IMR-90 (cell line): ENCODE measurements around the gene ATXN7L3.
A peak's percentile ranks its signal among the peaks of the same experiment; 100 is the strongest.

Source experiments
- BHLHE40 ChIP-seq: fragments of 150-350 bp; IDR thresholded peaks from 2 replicates; pipeline ENCODE4 v1.6.1; 2016; ENCODE audit warnings: mild to moderate bottlenecking, low read depth, low read length
- CEBPB ChIP-seq: IDR thresholded peaks from 2 replicates; pipeline ENCODE4 v1.6.1; 2012; ENCODE audit warnings: low read depth, low read length, improper control_type of control experiment
- CHD1 ChIP-seq: IDR thresholded peaks from 2 replicates; pipeline ENCODE4 v1.6.1; 2012; ENCODE audit warnings: low read depth, low read length, improper control_type of control experiment
- FOS ChIP-seq: fragments of 150-350 bp; IDR thresholded peaks from 2 replicates; pipeline ENCODE4 v1.6.1; 2016; ENCODE audit warnings: low read depth, low read length
- MAFK ChIP-seq: IDR thresholded peaks from 2 replicates; pipeline ENCODE4 v1.6.1; 2012; ENCODE audit warnings: low read depth, low read length, improper control_type of control experiment
- MXI1 ChIP-seq: IDR thresholded peaks from 2 replicates; pipeline ENCODE4 v1.6.1; 2012; ENCODE audit warnings: low read depth, mild to moderate bottlenecking, low read length, moderate library complexity, borderline replicate concordance
- NFE2L2 ChIP-seq: fragments of 150-350 bp; IDR thresholded peaks from 2 replicates; pipeline ENCODE4 v1.6.1; 2016; ENCODE audit warnings: low read depth, mild to moderate bottlenecking, low read length
- POLR2A ChIP-seq: IDR thresholded peaks from 2 replicates; pipeline ENCODE4 v1.6.1; 2012; ENCODE audit warnings: mild to moderate bottlenecking, low read depth, low read length
- RAD21 ChIP-seq: IDR thresholded peaks from 2 replicates; pipeline ENCODE4 v1.6.1; 2012; ENCODE audit warnings: low read length, improper control_type of control experiment
- RCOR1 ChIP-seq: IDR thresholded peaks from 2 replicates; pipeline ENCODE4 v1.6.1; 2012; ENCODE audit warnings: mild to moderate bottlenecking, low read length, improper control_type of control experiment; ENCODE audit not compliant: insufficient replicate concordance
- RFX5 ChIP-seq: IDR thresholded peaks from 2 replicates; pipeline ENCODE4 v1.8.0; 2012; ENCODE audit warnings: low read depth, mild to moderate bottlenecking, low read length, moderate library complexity
- USF2 ChIP-seq: fragments of 150-350 bp; IDR thresholded peaks from 2 replicates; pipeline ENCODE4 v1.6.1; 2017; ENCODE audit warnings: mild to moderate bottlenecking, antibody characterized with exemption, low read length, low read depth
- TF ChIP-seq, protein P1 (sequence below): conservative IDR thresholded peaks from 2 replicates; pipeline ENCODE4 v1.5.1; 2012; ENCODE audit warnings: mild to moderate bottlenecking, low read depth, low read length, improper control_type of control experiment
- TF ChIP-seq, protein P2 (sequence below): fragments of 150-350 bp; IDR thresholded peaks from 2 replicates; pipeline ENCODE4 v1.6.1; 2016; ENCODE audit warnings: low read depth, mild to moderate bottlenecking, low read length, moderate library complexity, borderline replicate concordance

DNA sequence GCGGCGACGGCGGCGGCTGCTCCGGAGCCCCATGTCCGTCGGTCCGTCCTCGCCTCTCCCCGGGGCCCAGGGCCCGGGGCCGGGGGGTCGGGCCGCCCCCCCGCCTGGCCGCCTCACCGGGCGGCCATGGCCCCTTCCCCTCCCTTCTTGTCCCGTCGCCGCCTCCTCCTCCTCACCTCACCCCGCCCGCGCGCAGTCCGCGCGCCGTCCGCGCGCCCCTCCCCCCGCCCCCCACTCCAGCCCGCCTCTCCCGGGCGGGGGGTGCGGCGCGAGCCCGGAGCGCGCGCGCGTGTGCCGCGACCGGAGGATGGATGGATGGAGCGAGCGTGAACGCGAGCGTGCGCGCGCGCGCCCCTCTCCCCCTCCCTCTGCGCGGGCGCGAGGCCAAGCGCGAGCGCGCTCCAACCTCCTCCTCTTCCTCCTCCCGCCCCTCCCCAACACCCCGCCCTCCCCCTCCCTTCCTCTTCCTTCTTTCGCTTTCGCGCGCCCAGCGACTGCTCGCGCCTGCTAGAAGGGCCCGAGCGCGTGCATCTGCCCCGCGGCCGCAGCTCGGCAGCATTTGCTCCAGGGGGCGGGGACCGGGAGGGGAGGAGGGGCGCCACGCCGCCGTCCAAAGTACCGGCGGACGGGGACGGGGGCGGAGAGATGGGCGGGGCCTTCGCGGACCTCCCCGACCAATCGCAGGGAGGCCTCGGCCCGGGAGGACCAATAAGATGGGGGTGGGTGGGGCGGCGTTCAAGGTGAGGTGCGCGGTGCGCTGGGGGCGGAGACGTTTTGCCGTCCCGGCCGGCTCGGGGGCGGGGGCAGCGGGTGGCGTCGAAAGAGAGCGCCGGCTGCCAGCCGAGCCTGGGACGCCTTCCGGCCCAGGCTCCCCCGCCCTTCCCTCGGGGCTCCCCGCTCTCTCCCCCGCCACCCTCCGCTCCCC lies at the start of gene ATXN7L3:
- TF ChIP-seq, protein P1, sequence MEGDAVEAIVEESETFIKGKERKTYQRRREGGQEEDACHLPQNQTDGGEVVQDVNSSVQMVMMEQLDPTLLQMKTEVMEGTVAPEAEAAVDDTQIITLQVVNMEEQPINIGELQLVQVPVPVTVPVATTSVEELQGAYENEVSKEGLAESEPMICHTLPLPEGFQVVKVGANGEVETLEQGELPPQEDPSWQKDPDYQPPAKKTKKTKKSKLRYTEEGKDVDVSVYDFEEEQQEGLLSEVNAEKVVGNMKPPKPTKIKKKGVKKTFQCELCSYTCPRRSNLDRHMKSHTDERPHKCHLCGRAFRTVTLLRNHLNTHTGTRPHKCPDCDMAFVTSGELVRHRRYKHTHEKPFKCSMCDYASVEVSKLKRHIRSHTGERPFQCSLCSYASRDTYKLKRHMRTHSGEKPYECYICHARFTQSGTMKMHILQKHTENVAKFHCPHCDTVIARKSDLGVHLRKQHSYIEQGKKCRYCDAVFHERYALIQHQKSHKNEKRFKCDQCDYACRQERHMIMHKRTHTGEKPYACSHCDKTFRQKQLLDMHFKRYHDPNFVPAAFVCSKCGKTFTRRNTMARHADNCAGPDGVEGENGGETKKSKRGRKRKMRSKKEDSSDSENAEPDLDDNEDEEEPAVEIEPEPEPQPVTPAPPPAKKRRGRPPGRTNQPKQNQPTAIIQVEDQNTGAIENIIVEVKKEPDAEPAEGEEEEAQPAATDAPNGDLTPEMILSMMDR = no peak
- TF ChIP-seq MAFK (no peak), POLR2A (peak; percentile 79), CEBPB (no peak), FOS (no peak), RFX5 (no peak), USF2 (no peak), RAD21 (no peak), RCOR1 (no peak), CHD1 (no peak), MXI1 (peak; percentile 58; the same call in 1 of the 2 replicates), NFE2L2 (no peak), BHLHE40 (no peak)
- TF ChIP-seq, protein P2, sequence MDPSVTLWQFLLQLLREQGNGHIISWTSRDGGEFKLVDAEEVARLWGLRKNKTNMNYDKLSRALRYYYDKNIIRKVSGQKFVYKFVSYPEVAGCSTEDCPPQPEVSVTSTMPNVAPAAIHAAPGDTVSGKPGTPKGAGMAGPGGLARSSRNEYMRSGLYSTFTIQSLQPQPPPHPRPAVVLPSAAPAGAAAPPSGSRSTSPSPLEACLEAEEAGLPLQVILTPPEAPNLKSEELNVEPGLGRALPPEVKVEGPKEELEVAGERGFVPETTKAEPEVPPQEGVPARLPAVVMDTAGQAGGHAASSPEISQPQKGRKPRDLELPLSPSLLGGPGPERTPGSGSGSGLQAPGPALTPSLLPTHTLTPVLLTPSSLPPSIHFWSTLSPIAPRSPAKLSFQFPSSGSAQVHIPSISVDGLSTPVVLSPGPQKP = no peak
